GM19372 (cell line): ENCODE data around the gene ADGRL3.

Experiments used
- ATAC-seq: cut with Tn5 transposase; IDR thresholded peaks from one replicate; pipeline ENCODE4 v1.9.1; 2021; ENCODE audit warnings: mild to moderate bottlenecking, low read depth, moderate library complexity; ENCODE audit not compliant: unreplicated experiment

Gene ADGRL3

DNA sequence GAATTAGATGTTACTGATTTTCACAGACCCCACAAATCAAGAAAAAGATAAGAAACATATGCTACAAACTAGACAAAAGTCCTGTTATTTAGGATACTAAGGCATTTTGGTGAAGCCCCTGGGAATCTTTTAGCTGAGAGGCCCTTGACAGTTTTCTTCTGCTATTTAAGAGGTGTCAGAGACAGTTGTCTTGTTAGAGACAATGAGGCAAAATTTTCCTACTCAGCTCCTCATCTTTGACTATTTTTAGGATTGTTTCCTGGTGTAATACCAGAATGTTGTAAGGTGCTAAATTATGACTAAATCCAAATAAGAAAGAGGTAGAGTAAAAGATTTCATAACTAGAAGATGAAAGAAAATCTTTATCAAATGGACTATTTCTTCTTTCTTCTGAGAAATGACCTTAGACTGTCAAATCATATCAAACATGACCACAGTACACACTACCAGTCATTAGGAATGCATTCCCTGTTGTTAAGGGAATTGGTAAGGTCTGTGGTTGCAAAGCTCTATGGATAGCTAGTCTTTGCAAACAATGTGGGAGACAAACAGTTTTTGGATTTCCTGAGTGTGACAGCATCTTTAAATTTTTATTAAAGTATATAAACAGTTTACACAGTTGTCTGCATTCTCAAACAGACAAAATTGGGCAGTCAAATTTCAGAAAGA, 926.1 kb downstream of the ADGRL3 start:
- no peak for ATAC-seq
